Kidney (tissue), 14 donors: ENCODE measurements around the gene NIPAL1. TPM values are rescaled to one million over a fixed set of nuclear protein-coding genes. Genes with fewer than 3 reads are reported as not detected.

Source experiments
- DNase-seq, 5 donors: peaks; one replicate each; pipeline ENCODE4 v3.0.0-alpha.2; 2013 to 2020
- FAIRE-seq: peaks from 2 replicates; lab custom pipeline; 2012; peaks lifted over from hg19 to GRCh38; lab: Jason Lieb, UNC
- H3K27ac ChIP-seq, 2 donors: one replicate each; pipeline ENCODE4 v1.7.0; 2013; ENCODE audit warnings: low read depth in 2 of 2, low read length in 2 of 2, inconsistent platforms in 1 of 2
- H3K27me3 ChIP-seq: one replicate; pipeline ENCODE4 v1.7.1; 2013; ENCODE audit warnings: low read length, inconsistent platforms; ENCODE audit not compliant: control insufficient read depth, insufficient read depth
- H3K36me3 ChIP-seq, 3 donors: one replicate each; pipeline versions ENCODE4 v1.7.0 to v1.7.1; 2013; ENCODE audit warnings: low read length in 3 of 3, control low read depth in 1 of 3, inconsistent platforms in 1 of 3; ENCODE audit not compliant: insufficient read depth in 3 of 3, control insufficient read depth in 2 of 3
- H3K4me1 ChIP-seq, 3 donors: one replicate each; pipeline versions ENCODE4 v1.7.0 to v1.7.1; 2013; ENCODE audit warnings: low read length in 3 of 3, inconsistent platforms in 1 of 3, low read depth in 1 of 3; ENCODE audit not compliant: control insufficient read depth in 2 of 3, insufficient read depth in 2 of 3
- H3K4me3 ChIP-seq, 3 donors: one replicate each; pipeline versions ENCODE4 v1.7.0 to v1.8.1; 2013; ENCODE audit warnings: low read length in 3 of 3, control low read depth in 1 of 3, inconsistent platforms in 1 of 3
- H3K9ac ChIP-seq, 3 donors: one replicate each; pipeline versions ENCODE4 v1.7.0 to v1.7.1; 2013; ENCODE audit warnings: low read length in 3 of 3, control low read depth in 1 of 3, inconsistent platforms in 1 of 3
- H3K9me3 ChIP-seq, 3 donors: one replicate each; pipeline versions ENCODE4 v1.7.0 to v1.7.1; 2013; ENCODE audit warnings: low read length in 3 of 3, control low read depth in 1 of 3, inconsistent platforms in 1 of 3; ENCODE audit not compliant: control insufficient read depth in 2 of 3, insufficient read depth in 1 of 3
- CTCF ChIP-seq: IDR thresholded peaks from 3 replicates; pipeline ENCODE4 v1.5.1; 2012; ENCODE audit warnings: mild to moderate bottlenecking, moderate library complexity, borderline replicate concordance; ENCODE audit not compliant: insufficient read depth; ENCODE audit errors: extremely low read depth
- intact Hi-C: fragments of 100-400 bp; cut with DNase I; formaldehyde crosslinking; loops from one replicate; pipeline ENCODE4 v1.11.1; 2022
- polyA plus RNA-seq: library from polyadenylated mRNA; stranded (reverse); fragments of 350-450 nt; fragmentation: Illumina TruSeq; extraction: RNeasy Lipid Tissue Mini Kit (QIAGEN cat#74804); gene quantifications from one replicate; pipeline ENCODE4 v1.2.3, GENCODE V29; 2014; ENCODE audit warnings: low read depth, low replicate concordance; ENCODE audit not compliant: insufficient read depth
- total RNA-seq: library from RNA; stranded (reverse); fragmentation: NEBNext Ultra II Directional; extraction: Animal tissue kit (Norgen Biotek cat#: 25700); gene quantifications from one replicate; pipeline ENCODE4 v1.2.1, GENCODE V29; 2021
- donor health status: control.
- donor health status: control.
- donor health status: control.
- donor health status: control.
- donor health status: control.
- donor health status: DM: yes; HTN: yes; CAD: no.
- donor health status: Normal renal cell carcinoma (clear cell type).

Gene NIPAL1
- total and polyA plus RNA-seq, 2 donors from 2014 or later: 1.4 to 6.9 TPM

- Histone ChIP-seq H3K9ac (no peak overlapping the region), H3K4me3 (no peak overlapping the region), H3K27ac (no peak overlapping the region), H3K27me3 (no peaks in the 10 kb centered on the region), H3K9me3 (no peaks in the 10 kb centered on the region), H3K4me1 (peaks cover 0 to 3% (median 0%) of the 10 kb centered on the region in 3 donors), H3K36me3 (no peaks in the 10 kb centered on the region)
- TF ChIP-seq CTCF: no peak
- FAIRE-seq (no peak), DNase-seq (no peak)
- intact Hi-C loops: no loop called here
Measured at GRCh38 chr4:48082956-48083355, 66.4 kb downstream of the NIPAL1 start.

GRCh38 chr4:48085821-48086589 lies 69.4 kb downstream of the NIPAL1 start:
- no peak for DNase-seq
- H3K27ac ChIP-seq: no peak overlapping the region
- no peak for FAIRE-seq

More at GRCh38 chr4:48085821-48086589, 69.4 kb downstream of the NIPAL1 start:
- Histone ChIP-seq H3K27me3 (no peaks in the 10 kb centered on the region), H3K9ac (no peak overlapping the region), H3K9me3 (no peaks in the 10 kb centered on the region), H3K36me3 (no peaks in the 10 kb centered on the region), H3K4me1 (no peaks in the 10 kb centered on the region), H3K4me3 (no peak overlapping the region)
- intact Hi-C loops: no loop called here
- TF ChIP-seq CTCF: no peak

Other genes with a start within 250 kb of the NIPAL1 start
- gene CORIN, start 178.7 kb upstream of the NIPAL1 start, total RNA-seq: 2.6 TPM
- gene CORIN, start 178.7 kb upstream of the NIPAL1 start, polyA plus RNA-seq: 0.75 TPM
- gene NFXL1, start 102.2 kb upstream of the NIPAL1 start, total RNA-seq: 16.0 TPM
- gene NFXL1, start 102.2 kb upstream of the NIPAL1 start, polyA plus RNA-seq: 5.5 TPM
- gene CNGA1, start 91 bp upstream of the NIPAL1 start, total RNA-seq: 3.4 TPM
- gene CNGA1, start 91 bp upstream of the NIPAL1 start, polyA plus RNA-seq: 3.7 TPM
- 7.9 TPM for gene TXK, start 117.5 kb downstream of the NIPAL1 start, total RNA-seq
- gene TXK, start 117.5 kb downstream of the NIPAL1 start, polyA plus RNA-seq: 0.26 TPM